ENCODE measurements around the gene HEPACAM.

DNA sequence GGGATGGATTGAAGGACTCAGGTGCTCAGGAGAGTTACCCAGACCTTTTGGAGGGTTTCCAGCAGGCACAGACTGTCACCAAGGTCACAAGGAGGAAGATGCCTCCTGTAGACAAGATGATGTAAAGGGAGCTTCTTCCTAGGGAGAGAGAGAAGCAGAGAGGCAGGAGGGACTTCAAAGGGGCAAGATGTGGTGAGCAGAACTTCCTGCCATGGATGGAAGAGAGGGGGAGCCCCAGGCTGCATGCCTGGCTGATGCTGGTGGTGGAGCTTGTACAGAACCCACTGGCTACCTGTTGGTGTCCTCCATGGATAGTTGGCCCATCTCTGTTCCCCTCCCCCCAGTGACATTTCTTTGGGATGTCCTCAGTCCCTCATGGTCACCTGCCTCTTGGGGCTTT lies 12.6 kb downstream of the HEPACAM start:
- TF ChIP-seq POLR2A (IDR thresholded peaks at IDR 0.05; ENCODE audit: low read depth, low read length) (no peak), POLR2AphosphoS5 (IDR thresholded peaks at IDR 0.05; ENCODE audit: low read depth, low read length) (no peak)

All from GM12892 (cell line).